DND-41 (cell line): Measurements from ENCODE around the gene NFKBIL1.

ENCODE experiments used
- CTCF ChIP-seq: IDR thresholded peaks from 2 replicates; pipeline ENCODE4 v1.5.1; 2012; ENCODE audit warnings: borderline replicate concordance, low read length, moderate library complexity, mild to moderate bottlenecking; ENCODE audit not compliant: poor library complexity, severe bottlenecking; ENCODE audit errors: extremely low read depth
- EZH2 ChIP-seq: IDR thresholded peaks from 3 replicates; pipeline ENCODE4 v1.6.1; 2012; ENCODE audit warnings: borderline replicate concordance, low read depth, mild to moderate bottlenecking, moderate library complexity, low read length, inconsistent platforms; ENCODE audit not compliant: severe bottlenecking

- no peak for TF ChIP-seq CTCF
- TF ChIP-seq EZH2: no peak
Measured at GRCh38 chr6:31576897-31577578, 29.6 kb downstream of the NFKBIL1 start.
